Ecto neural progenitor cell (in vitro differentiated cells): ENCODE data around the gene PPP2R2C.
A peak's percentile ranks its signal among the peaks of the same experiment; 100 is the strongest.

Experiments
- DNase-seq: peaks from one replicate; pipeline ENCODE4 v3.0.0-alpha.2; 2018; ENCODE audit warnings: low spot score

Gene PPP2R2C

GRCh38 chr4:6472387-6473263, at the start of gene PPP2R2C:
Gene PPP2R2C (minus strand): TSS chr4:6472614. CDS start chr4:6472229, 385 bp downstream.
- peak; percentile 54 for DNase-seq

- no peak for DNase-seq
Measured at GRCh38 chr4:6520978-6521377, 48.6 kb upstream of the PPP2R2C start.

- DNase-seq: no peak
Measured at GRCh38 chr4:6520051-6520636, 47.7 kb upstream of the PPP2R2C start.

- DNase-seq: no peak
Measured at GRCh38 chr4:6517171-6517570, 44.8 kb upstream of the PPP2R2C start.

- DNase-seq: no peak
Measured at GRCh38 chr4:6516762-6517161, 44.3 kb upstream of the PPP2R2C start.

- no peak for DNase-seq
Measured at GRCh38 chr4:6516281-6516680, 43.9 kb upstream of the PPP2R2C start.

GRCh38 chr4:6513678-6514077, 41.3 kb upstream of the PPP2R2C start:
- DNase-seq: no peak

GRCh38 chr4:6509587-6509986, 37.2 kb upstream of the PPP2R2C start:
- DNase-seq: peak; percentile 28

- DNase-seq: peak; percentile 13
Measured at GRCh38 chr4:6507345-6507744, 34.9 kb upstream of the PPP2R2C start.

GRCh38 chr4:6506616-6507140, 34.3 kb upstream of the PPP2R2C start:
- DNase-seq: peak; percentile 27

- no peak for DNase-seq
Measured at GRCh38 chr4:6504900-6505496, 32.6 kb upstream of the PPP2R2C start.

GRCh38 chr4:6502747-6503465, 30.5 kb upstream of the PPP2R2C start:
- no peak for DNase-seq

GRCh38 chr4:6502147-6502546, 29.7 kb upstream of the PPP2R2C start:
- no peak for DNase-seq

GRCh38 chr4:6501171-6501570, 28.8 kb upstream of the PPP2R2C start:
- peak; percentile 19 for DNase-seq

GRCh38 chr4:6500481-6501140, 28.2 kb upstream of the PPP2R2C start:
- peak; percentile 38 for DNase-seq

GRCh38 chr4:6499238-6499600, 26.8 kb upstream of the PPP2R2C start:
- no peak for DNase-seq

GRCh38 chr4:6498511-6499237, 26.3 kb upstream of the PPP2R2C start:
- DNase-seq: no peak

GRCh38 chr4:6497796-6498195, 25.4 kb upstream of the PPP2R2C start:
- no peak for DNase-seq

- no peak for DNase-seq
Measured at GRCh38 chr4:6495736-6496135, 23.3 kb upstream of the PPP2R2C start.

- no peak for DNase-seq
Measured at GRCh38 chr4:6495296-6495590, 22.8 kb upstream of the PPP2R2C start.
